AG09319 (cell line): ENCODE data around the gene ITPK1.

Experiments
- DNase-seq: peaks from one replicate; pipeline ENCODE4 v3.0.0-alpha.2; 2010; ENCODE audit warnings: low read depth; ENCODE audit errors: extremely low read depth
- CTCF ChIP-seq: IDR thresholded peaks from 2 replicates; pipeline ENCODE4 v1.5.1; 2011; ENCODE audit warnings: low read depth, mild to moderate bottlenecking, inconsistent platforms, low read length, moderate library complexity

Gene ITPK1

GRCh38 chr14:93018366-93018765 lies 97.4 kb downstream of the ITPK1 start:
- DNase-seq: no peak
- no peak for TF ChIP-seq CTCF

GRCh38 chr14:93017898-93018297 lies 97.8 kb downstream of the ITPK1 start:
- TF ChIP-seq CTCF: no peak
- DNase-seq: no peak

GRCh38 chr14:93017301-93017797 lies 98.4 kb downstream of the ITPK1 start:
- DNase-seq: no peak
- no peak for TF ChIP-seq CTCF

GRCh38 chr14:93016275-93016845 lies 99.4 kb downstream of the ITPK1 start:
- DNase-seq: no peak
- no peak for TF ChIP-seq CTCF

- DNase-seq: no peak
- no peak for TF ChIP-seq CTCF
These were observed 100.2 kb downstream of the ITPK1 start for GRCh38 chr14:93015505-93015904.

GRCh38 chr14:93015064-93015463 lies 100.7 kb downstream of the ITPK1 start:
- TF ChIP-seq CTCF: no peak
- DNase-seq: no peak

- TF ChIP-seq CTCF: no peak
- DNase-seq: no peak
These were observed 101.4 kb downstream of the ITPK1 start for GRCh38 chr14:93014058-93015023.
